H1 (cell line): Measurements from ENCODE around the gene ARL11. TPM values are rescaled to one million over a fixed set of nuclear protein-coding genes. Genes with fewer than 3 reads are reported as not detected.

ENCODE experiments used
- BCL11A ChIP-seq, 2 experiments: IDR thresholded peaks; one replicate each; pipeline ENCODE4 v1.6.1; 2011; ENCODE audit warnings: low read depth in 2 of 2, low read length in 2 of 2, mild to moderate bottlenecking in 2 of 2
- CHD2 ChIP-seq: IDR thresholded peaks from 2 replicates; pipeline ENCODE4 v1.6.1; 2012; ENCODE audit warnings: low read length, improper control_type of control experiment
- EGR1 ChIP-seq: IDR thresholded peaks from 2 replicates; pipeline ENCODE4 v1.6.1; 2011; ENCODE audit warnings: low read depth, low read length, borderline replicate concordance
- EZH2 ChIP-seq: fragments of 200-600 bp; sonication (generic); IDR thresholded peaks from 2 replicates; pipeline ENCODE4 v1.7.1; 2012; ENCODE audit warnings: low read depth, mild to moderate bottlenecking, moderate library complexity, low read length, inconsistent platforms; ENCODE audit not compliant: severe bottlenecking
- RNF2 ChIP-seq: fragments of 200-900, 300-1000 bp; sonication (generic); IDR thresholded peaks from 2 replicates; pipeline ENCODE4 v1.7.1; 2016; ENCODE audit warnings: borderline replicate concordance, low read depth, mild to moderate bottlenecking, antibody characterized with exemption, low read length; ENCODE audit not compliant: poor library complexity, severe bottlenecking; ENCODE audit errors: missing control alignments
- SIRT6 ChIP-seq: IDR thresholded peaks from one replicate; pipeline ENCODE4 v1.7.1; 2012; ENCODE audit warnings: low read length, inconsistent platforms
- SP2 ChIP-seq: IDR thresholded peaks from 2 replicates; pipeline ENCODE4 v1.6.1; 2012; ENCODE audit warnings: mild to moderate bottlenecking, low read length, inconsistent platforms
- polyA plus RNA-seq, 7 experiments: library from polyadenylated mRNA; depleted of rRNA in 3 of 7; stranded (reverse) in 5 of 7; unstranded in 2 of 7; fragments of >200 nt in 5 of 7; fragments of 200-250 nt in 2 of 7; gene quantifications; 1 replicate in 5 of 7; 2 replicates in 1 of 7; 4 replicates in 1 of 7; pipeline versions ENCODE4 v1.2.1 to v1.2.3, GENCODE V29; 2011 to 2013; ENCODE audit warnings: missing spikeins in 2 of 7, mixed read lengths in 2 of 7
- total RNA-seq: library from RNA; stranded (reverse); fragmentation: NEBNext Ultra II Directional; extraction: Animal tissue kit (Norgen Biotek cat#: 25700); gene quantifications from 2 replicates; pipeline ENCODE4 v1.2.1, GENCODE V29; 2021
- TF ChIP-seq, protein P1 (sequence below): IDR thresholded peaks from 2 replicates; pipeline ENCODE4 v1.6.1; 2012; ENCODE audit warnings: inconsistent platforms

ARL11 gene
- total and polyA plus RNA-seq, 2 of the 8 experiments (the other 6 are each of a cell fraction or from before 2014, with no cell fraction given), result 0.45 to 0.52 TPM

GRCh38 chr13:49635599-49636433, 7.5 kb downstream of the ARL11 start (continued):
- no peak for TF ChIP-seq RNF2
- TF ChIP-seq, protein P1, sequence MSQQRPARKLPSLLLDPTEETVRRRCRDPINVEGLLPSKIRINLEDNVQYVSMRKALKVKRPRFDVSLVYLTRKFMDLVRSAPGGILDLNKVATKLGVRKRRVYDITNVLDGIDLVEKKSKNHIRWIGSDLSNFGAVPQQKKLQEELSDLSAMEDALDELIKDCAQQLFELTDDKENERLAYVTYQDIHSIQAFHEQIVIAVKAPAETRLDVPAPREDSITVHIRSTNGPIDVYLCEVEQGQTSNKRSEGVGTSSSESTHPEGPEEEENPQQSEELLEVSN, result peak; percentile 48; the same call in 1 of the 2 replicates
- TF ChIP-seq CHD2, result peak; percentile 67
- TF ChIP-seq SP2, result peak; percentile 60; the same call in 1 of the 2 replicates
- TF ChIP-seq EGR1, result no peak
- TF ChIP-seq SIRT6, result no peak
- no peak for TF ChIP-seq EZH2
- no peak for TF ChIP-seq BCL11A (IDR thresholded peaks at IDR 0.05; ENCODE audit: low read depth in 2 of 2, low read length in 2 of 2)
